SH-SY5Y (cell line): Measurements from ENCODE around the gene MAP4K3.

Source experiments
- GATA2 ChIP-seq: IDR thresholded peaks from 2 replicates; pipeline ENCODE4 v1.6.1; 2011; ENCODE audit warnings: mild to moderate bottlenecking, low read depth, low read length
- GATA3 ChIP-seq: IDR thresholded peaks from 2 replicates; pipeline ENCODE4 v1.6.1; 2011; ENCODE audit warnings: low read depth, mild to moderate bottlenecking, low read length, moderate library complexity

- no peak for TF ChIP-seq GATA3
- no peak for TF ChIP-seq GATA2
Measured at GRCh38 chr2:39470580-39470979, 33.5 kb upstream of the MAP4K3 start.
